GM21717 (cell line): ENCODE data around the gene ACO1.

Source experiments
- ATAC-seq: cut with Tn5 transposase; IDR thresholded peaks from one replicate; pipeline ENCODE4 v1.9.1; 2021; ENCODE audit warnings: mild to moderate bottlenecking, moderate library complexity; ENCODE audit not compliant: unreplicated experiment

Gene ACO1

GRCh38 chr9:32414856-32415255, 30.4 kb downstream of the ACO1 start:
- no peak for ATAC-seq

GRCh38 chr9:32419921-32420320, 35.5 kb downstream of the ACO1 start:
- no peak for ATAC-seq

GRCh38 chr9:32422237-32422806, 37.9 kb downstream of the ACO1 start:
- ATAC-seq, result no peak

DNA sequence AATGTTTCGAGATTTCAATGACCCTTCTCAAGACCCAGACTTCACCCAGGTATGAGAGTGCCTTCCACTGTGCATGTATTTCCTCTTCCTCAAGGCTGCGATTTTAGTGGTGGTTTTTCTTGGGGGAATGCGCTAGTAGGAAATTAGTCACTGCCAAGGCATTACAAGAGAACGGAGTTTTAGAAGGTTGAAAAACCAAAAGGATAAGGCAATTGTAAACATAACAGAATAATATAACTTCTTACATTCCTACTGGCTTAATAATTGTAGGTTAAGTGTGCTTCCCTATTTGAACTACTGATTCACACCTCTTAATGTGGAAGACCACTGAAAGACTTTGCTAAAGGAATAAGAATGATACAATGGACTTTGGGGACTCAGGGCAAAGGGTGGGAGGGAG, 38.9 kb downstream of the ACO1 start:
- no peak for ATAC-seq

GRCh38 chr9:32424616-32425015, 40.2 kb downstream of the ACO1 start:
- ATAC-seq, result no peak

DNA sequence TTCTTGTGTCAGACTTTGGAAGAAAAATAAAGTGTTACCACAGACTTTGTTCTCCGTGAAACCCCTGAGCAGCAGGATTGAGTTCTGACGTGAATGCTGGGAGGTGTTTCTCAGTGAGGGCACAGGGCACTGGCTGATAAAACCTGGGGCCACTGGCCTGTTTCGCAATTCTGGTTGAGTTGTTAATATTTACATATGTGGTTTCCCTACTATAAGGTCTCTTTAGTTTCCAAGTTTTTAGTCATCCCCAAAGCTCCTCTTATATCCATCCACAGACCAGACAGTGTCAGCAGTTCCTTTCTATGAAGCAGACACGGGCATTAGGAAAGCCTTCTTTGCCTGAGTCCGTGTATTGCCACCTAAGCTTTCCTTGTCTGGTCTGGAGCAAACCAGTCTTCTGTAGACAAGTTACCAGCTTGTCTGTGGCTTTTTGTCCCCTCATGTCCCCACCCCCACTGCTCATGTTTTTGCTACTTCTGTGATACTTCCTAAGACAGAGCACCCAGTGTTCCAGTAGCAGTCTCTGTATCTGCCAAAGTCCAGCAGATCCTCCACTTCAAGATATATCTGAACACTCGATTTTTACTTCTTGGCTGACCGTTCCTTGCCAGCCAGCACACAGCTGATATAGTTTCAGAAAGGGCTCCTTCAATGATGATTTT, 42.0 kb downstream of the ACO1 start:
- ATAC-seq, result no peak

- ATAC-seq, result no peak
Measured at GRCh38 chr9:32427111-32427873, 42.8 kb downstream of the ACO1 start.

DNA sequence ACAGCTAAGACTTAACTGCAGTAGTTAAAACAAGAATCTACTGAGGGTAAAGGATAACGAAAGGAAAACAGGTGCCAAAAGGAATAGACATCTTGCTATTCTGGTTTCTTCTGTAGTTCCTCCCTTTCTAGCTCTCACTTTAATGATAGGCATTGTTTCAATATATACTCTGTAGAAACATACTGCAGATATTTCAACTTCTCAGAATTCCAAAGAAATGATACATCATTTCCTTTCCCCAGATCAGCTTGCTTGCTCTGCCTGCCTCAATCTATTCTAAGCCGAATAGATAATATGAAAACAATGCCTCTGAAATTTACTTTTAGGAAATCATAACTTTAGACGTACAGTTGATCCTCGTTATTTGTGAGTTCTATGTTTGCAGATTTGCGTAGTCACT, 46.3 kb downstream of the ACO1 start:
- no peak for ATAC-seq

DNA sequence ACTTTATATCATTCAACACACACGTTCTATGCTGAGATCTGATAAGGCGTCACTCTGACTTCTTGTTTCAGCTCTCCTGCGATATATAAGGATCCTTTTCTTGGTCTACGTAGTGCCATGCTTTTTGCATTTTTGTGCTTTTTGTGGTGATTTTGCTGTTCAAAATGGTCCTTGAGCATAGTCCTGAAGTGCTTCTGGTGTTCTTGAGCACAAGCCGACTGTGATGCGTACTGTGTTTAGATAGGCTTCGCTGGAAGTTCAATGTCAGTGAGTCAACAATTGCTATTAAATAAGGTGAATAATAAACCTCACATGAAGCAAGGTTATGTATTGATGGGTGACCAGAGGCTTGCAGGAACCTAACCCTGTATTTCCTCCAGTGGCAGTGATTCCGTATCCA, 46.8 kb downstream of the ACO1 start:
- ATAC-seq, result no peak

- no peak for ATAC-seq
Measured at GRCh38 chr9:32431940-32432555, 47.6 kb downstream of the ACO1 start.

- no peak for ATAC-seq
Measured at GRCh38 chr9:32434892-32435291, 50.4 kb downstream of the ACO1 start.

- ATAC-seq, result no peak
Measured at GRCh38 chr9:32441678-32442077, 57.2 kb downstream of the ACO1 start.

DNA sequence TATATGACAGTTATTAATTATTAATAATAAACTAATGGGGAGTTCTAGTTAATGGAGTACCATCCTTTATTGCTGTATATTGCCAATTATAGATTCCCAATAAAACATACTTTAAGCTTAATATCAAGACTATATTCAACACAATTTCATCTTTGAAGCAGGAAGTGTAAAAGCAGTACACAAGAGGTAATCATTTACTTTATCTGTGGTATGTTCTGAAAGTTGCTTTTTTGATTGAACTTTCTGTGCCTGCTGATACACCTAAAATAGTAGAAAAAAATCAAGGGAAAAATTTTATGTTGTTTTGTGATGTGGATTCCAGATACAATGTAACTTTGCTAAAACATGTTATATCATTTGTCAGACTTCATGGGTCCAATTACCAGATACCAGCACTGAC, 58.0 kb downstream of the ACO1 start:
- no peak for ATAC-seq

DNA sequence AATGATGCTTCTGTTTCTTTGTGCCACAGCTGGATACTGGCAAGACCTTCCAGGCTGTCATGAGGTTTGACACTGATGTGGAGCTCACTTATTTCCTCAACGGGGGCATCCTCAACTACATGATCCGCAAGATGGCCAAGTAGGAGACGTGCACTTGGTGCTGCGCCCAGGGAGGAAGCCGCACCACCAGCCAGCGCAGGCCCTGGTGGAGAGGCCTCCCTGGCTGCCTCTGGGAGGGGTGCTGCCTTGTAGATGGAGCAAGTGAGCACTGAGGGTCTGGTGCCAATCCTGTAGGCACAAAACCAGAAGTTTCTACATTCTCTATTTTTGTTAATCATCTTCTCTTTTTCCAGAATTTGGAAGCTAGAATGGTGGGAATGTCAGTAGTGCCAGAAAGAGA, 65.5 kb downstream of the ACO1 start:
- no peak for ATAC-seq

- ATAC-seq, result no peak
Measured at GRCh38 chr9:32454280-32454679, 69.8 kb downstream of the ACO1 start.

- ATAC-seq, result no peak
Measured at GRCh38 chr9:32455738-32456137, 71.3 kb downstream of the ACO1 start.

GRCh38 chr9:32456564-32456963, 72.1 kb downstream of the ACO1 start:
- ATAC-seq, result no peak

- no peak for ATAC-seq
Measured at GRCh38 chr9:32463500-32464293, 79.3 kb downstream of the ACO1 start.

GRCh38 chr9:32468740-32469139, 84.3 kb downstream of the ACO1 start:
- no peak for ATAC-seq

GRCh38 chr9:32472344-32472743, 87.9 kb downstream of the ACO1 start:
- no peak for ATAC-seq

DNA sequence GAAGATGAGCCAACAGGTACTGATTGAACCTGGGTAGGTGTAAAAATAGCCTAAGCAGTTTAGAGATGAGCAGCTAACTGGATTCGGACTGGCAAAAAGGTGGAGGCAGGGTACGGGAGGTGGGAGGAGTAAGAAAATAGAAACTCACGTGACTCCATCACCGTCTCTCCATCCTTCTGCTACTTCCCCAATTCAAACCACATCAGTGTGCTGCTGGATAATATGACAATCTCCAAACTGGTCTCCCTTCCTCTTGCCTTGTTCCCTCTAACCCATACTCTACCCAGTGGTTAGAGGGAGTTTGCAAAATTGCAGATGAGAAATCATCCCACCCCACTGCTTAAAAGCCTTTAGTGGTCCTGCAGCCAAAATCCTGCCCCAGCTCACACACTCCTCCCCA, 98.9 kb downstream of the ACO1 start:
- no peak for ATAC-seq
